Mesenchymal stem cell (in vitro differentiated cells and primary cell): ENCODE measurements around the gene CLASRP.
A peak's percentile ranks its signal among the peaks of the same experiment; 100 is the strongest.

Experiments used
- DNase-seq: peaks from one replicate; pipeline ENCODE4 v3.0.0-alpha.2; 2013
- H2AFZ ChIP-seq: one replicate; pipeline ENCODE4 v1.6.1; 2013; ENCODE audit warnings: low read depth, mild to moderate bottlenecking, control low read depth, inconsistent platforms, low read length, moderate library complexity
- H2AK5ac ChIP-seq: 2 replicates; pipeline ENCODE4 v1.6.1; 2013; ENCODE audit warnings: low read length, moderate library complexity, mild to moderate bottlenecking, inconsistent platforms; ENCODE audit not compliant: severe bottlenecking
- H2BK120ac ChIP-seq: one replicate; pipeline ENCODE4 v1.6.1; 2013; ENCODE audit warnings: low read depth, mild to moderate bottlenecking, inconsistent platforms, low read length, moderate library complexity
- H2BK12ac ChIP-seq, 2 experiments: one replicate each; pipeline ENCODE4 v1.6.1; 2013; ENCODE audit warnings: inconsistent platforms in 2 of 2, low read length in 2 of 2, mild to moderate bottlenecking in 2 of 2, moderate library complexity in 2 of 2, control low read depth in 1 of 2
- H2BK15ac ChIP-seq: one replicate; pipeline ENCODE4 v1.6.1; 2013; ENCODE audit warnings: mild to moderate bottlenecking, low read depth, inconsistent platforms; ENCODE audit not compliant: poor library complexity, severe bottlenecking
- H2BK5ac ChIP-seq: 2 replicates; pipeline ENCODE4 v1.6.1; 2013; ENCODE audit warnings: low read depth, mild to moderate bottlenecking, low read length, control low read depth, inconsistent platforms; ENCODE audit not compliant: poor library complexity, severe bottlenecking
- H3K14ac ChIP-seq, 2 experiments: one replicate each; pipeline ENCODE4 v1.6.1; 2013; ENCODE audit warnings: inconsistent platforms in 2 of 2, low read length in 2 of 2, control low read depth in 1 of 2, mild to moderate bottlenecking in 1 of 2, moderate library complexity in 1 of 2
- H3K18ac ChIP-seq, 2 experiments: one replicate each; pipeline ENCODE4 v1.6.1; 2013; ENCODE audit warnings: inconsistent platforms in 2 of 2, low read length in 2 of 2, control low read depth in 1 of 2, low read depth in 1 of 2, mild to moderate bottlenecking in 1 of 2
- H3K23ac ChIP-seq, 2 experiments: one replicate each; pipeline ENCODE4 v1.6.1; 2013; ENCODE audit warnings: inconsistent platforms in 2 of 2, low read length in 2 of 2, mild to moderate bottlenecking in 2 of 2, moderate library complexity in 2 of 2, control low read depth in 1 of 2
- H3K27ac ChIP-seq: 2 replicates; pipeline ENCODE4 v1.5.1; 2013; ENCODE audit warnings: mild to moderate bottlenecking, moderate library complexity, low read length, control low read depth, inconsistent platforms; ENCODE audit not compliant: poor library complexity, severe bottlenecking
- H3K27me3 ChIP-seq, 2 experiments: 2 replicates each; pipeline versions ENCODE4 v1.6.1 to v1.7.0; 2013; ENCODE audit warnings: low read length in 2 of 2, mild to moderate bottlenecking in 2 of 2, moderate library complexity in 2 of 2, control low read depth in 1 of 2, inconsistent platforms in 1 of 2; ENCODE audit not compliant: control insufficient read depth in 1 of 2, insufficient read depth in 1 of 2
- H3K36me3 ChIP-seq, 2 experiments: 2 replicates each; pipeline versions ENCODE4 v1.6.1 to v1.7.0; 2013; ENCODE audit warnings: low read length in 2 of 2, control low read depth in 1 of 2, inconsistent platforms in 1 of 2, low read depth in 1 of 2, mild to moderate bottlenecking in 1 of 2; ENCODE audit not compliant: insufficient read depth in 2 of 2, control insufficient read depth in 1 of 2
- H3K4ac ChIP-seq, 2 experiments: one replicate each; pipeline ENCODE4 v1.6.1; 2013; ENCODE audit warnings: inconsistent platforms in 2 of 2, low read length in 2 of 2, mild to moderate bottlenecking in 2 of 2, moderate library complexity in 2 of 2, control low read depth in 1 of 2, low read depth in 1 of 2
- H3K4me1 ChIP-seq: 2 replicates; pipeline ENCODE4 v1.6.1; 2013; ENCODE audit warnings: low read depth, low read length, control low read depth; ENCODE audit not compliant: control insufficient read depth, insufficient read depth
- H3K4me2 ChIP-seq: 2 replicates; pipeline ENCODE4 v1.6.1; 2013; ENCODE audit warnings: low read length, mild to moderate bottlenecking, inconsistent platforms; ENCODE audit not compliant: poor library complexity, severe bottlenecking
- H3K4me3 ChIP-seq, 2 experiments: 2 replicates each; pipeline versions ENCODE4 v1.5.1 to v1.7.0; 2013; ENCODE audit warnings: low read length in 2 of 2, mild to moderate bottlenecking in 2 of 2, control low read depth in 1 of 2, low read depth in 1 of 2; ENCODE audit not compliant: insufficient read depth in 1 of 2
- H3K79me1 ChIP-seq: replicated peaks from 2 replicates; pipeline ENCODE4 v1.6.1; 2013; ENCODE audit warnings: mild to moderate bottlenecking, control low read depth, low read length, inconsistent platforms; ENCODE audit not compliant: poor library complexity, severe bottlenecking
- H3K9ac ChIP-seq: 2 replicates; pipeline ENCODE4 v1.7.0; 2013; ENCODE audit warnings: mild to moderate bottlenecking, low read length, moderate library complexity
- H3K9me3 ChIP-seq: 2 replicates; pipeline ENCODE4 v1.7.0; 2013; ENCODE audit warnings: mild to moderate bottlenecking, low read length; ENCODE audit not compliant: control insufficient read depth
- H4K8ac ChIP-seq: one replicate; pipeline ENCODE4 v1.6.1; 2013; ENCODE audit warnings: inconsistent platforms, mild to moderate bottlenecking, low read length, moderate library complexity
- H4K91ac ChIP-seq: one replicate; pipeline ENCODE4 v1.6.1; 2013; ENCODE audit warnings: mild to moderate bottlenecking, low read length, inconsistent platforms
- WGBS: methylation state at CpG from one replicate; pipeline ENCODE4 v1.1.7; 2013; ENCODE audit warnings: mixed read lengths; 5-methylcytosine and 5-hydroxymethylcytosine counted together

The CLASRP gene

DNA sequence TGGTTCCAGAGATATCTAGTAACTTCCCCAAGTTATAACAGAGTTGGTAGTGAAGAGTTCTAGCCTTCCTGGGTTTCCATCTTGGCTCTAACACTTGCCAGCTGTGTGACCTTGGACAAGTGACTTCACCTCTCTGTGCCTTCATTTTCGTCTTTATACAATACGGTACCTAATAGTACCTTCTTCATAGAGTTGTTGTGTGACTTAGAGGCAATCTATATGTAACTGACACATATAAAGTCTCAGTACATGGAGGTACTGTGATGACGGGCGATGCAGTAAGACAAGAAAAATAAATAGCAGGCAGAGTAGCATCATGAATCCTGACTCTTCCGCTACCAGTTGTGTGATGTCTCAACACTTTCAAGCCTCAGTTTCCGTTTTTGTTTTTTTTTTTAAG is 8.0 kb upstream of the CLASRP start:
- Histone ChIP-seq H2BK15ac (no peak overlapping the region), H2AFZ (no peak overlapping the region), H3K36me3 (peaks cover 45 to 55% of the 10 kb centered on the region in 2 experiments), H3K4me2 (no peak overlapping the region), H3K4ac (no peak overlapping the region), H2BK12ac (no peak overlapping the region), H3K9ac (no peak overlapping the region), H3K27me3 (no peaks in the 10 kb centered on the region), H2BK120ac (no peak overlapping the region), H2BK5ac (no peak overlapping the region), H4K91ac (no peak overlapping the region), H2AK5ac (no peak overlapping the region), H4K8ac (no peak overlapping the region), H3K18ac (no peak overlapping the region), H3K23ac (no peak overlapping the region), H3K14ac (no peak overlapping the region), H3K9me3 (no peaks in the 10 kb centered on the region), H3K79me1 (no peaks in the 10 kb centered on the region), H3K4me1 (peaks cover 2% of the 10 kb centered on the region), H3K27ac (no peak overlapping the region), H3K4me3 (no peak overlapping the region)
- no peak for DNase-seq
- 96% methylated on average over 4 of the region's 6 CpGs for WGBS

DNA sequence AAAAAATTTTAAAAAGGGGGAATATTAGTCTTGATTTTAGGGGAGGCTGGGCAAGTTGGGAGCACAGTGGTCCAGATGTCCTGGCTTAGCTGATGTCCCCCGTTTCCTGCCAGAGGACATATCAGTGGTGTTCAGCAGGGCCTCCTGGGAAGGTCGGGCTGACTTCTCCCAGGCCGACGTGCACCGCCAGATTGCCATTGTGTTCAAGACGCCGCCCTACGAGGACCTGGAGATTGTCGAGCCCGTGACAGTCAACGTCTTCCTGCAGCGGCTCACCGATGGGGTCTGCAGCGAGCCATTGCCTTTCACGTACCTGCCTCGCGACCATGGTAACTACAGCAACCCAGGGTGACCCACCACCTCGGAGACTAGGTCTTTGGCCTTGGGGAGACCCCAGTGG is 6.4 kb upstream of the CLASRP start:
- H3K4me1 ChIP-seq, result peaks cover 2% of the 10 kb centered on the region
- H3K23ac ChIP-seq, result no peak overlapping the region
- H3K27me3 ChIP-seq, result no peaks in the 10 kb centered on the region
- H3K4ac ChIP-seq, result no peak overlapping the region
- no peak overlapping the region for H3K4me2 ChIP-seq
- no peak overlapping the region for H2BK5ac ChIP-seq
- no peak overlapping the region for H2AFZ ChIP-seq
- H2AK5ac ChIP-seq, result no peak overlapping the region
- H3K27ac ChIP-seq, result no peak overlapping the region
- H3K4me3 ChIP-seq, result no peak overlapping the region
- no peak overlapping the region for H3K14ac ChIP-seq
- 91% methylated on average over 18 of the region's 18 CpGs for WGBS
- no peak overlapping the region for H3K18ac ChIP-seq
- H4K91ac ChIP-seq, result no peak overlapping the region
- no peak overlapping the region for H2BK120ac ChIP-seq
- H2BK15ac ChIP-seq, result no peak overlapping the region
- no peaks in the 10 kb centered on the region for H3K9me3 ChIP-seq
- no peaks in the 10 kb centered on the region for H3K79me1 ChIP-seq
- no peak overlapping the region for H2BK12ac ChIP-seq
- H3K36me3 ChIP-seq, result peaks cover 52 to 55% of the 10 kb centered on the region in 2 experiments
- H4K8ac ChIP-seq, result no peak overlapping the region
- no peak overlapping the region for H3K9ac ChIP-seq
- no peak for DNase-seq

DNA sequence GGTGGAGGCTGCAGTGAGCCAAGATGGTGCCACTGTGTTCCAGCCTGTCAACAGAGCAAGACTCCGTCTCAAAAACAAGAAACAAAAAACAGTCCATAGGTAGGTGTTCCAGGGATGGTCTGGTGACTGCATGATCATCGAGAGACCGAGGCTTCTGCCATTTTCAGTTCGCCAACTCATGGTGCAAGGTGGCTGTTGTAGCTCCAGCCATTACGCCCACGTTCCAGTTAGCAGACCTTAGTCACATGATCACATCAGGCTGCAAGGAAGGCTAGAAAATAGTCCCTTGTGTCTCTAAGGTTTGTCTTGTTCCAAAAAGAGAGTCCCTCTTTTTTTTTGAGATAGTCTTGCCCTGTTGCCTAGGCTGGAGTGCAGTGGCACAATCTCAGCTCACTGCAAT is 3.1 kb upstream of the CLASRP start:
- Histone ChIP-seq H3K14ac (no peak overlapping the region), H3K9me3 (no peaks in the 10 kb centered on the region), H2AFZ (no peak overlapping the region), H2BK12ac (no peak overlapping the region), H3K27me3 (no peaks in the 10 kb centered on the region), H4K8ac (no peak overlapping the region), H2BK15ac (no peak overlapping the region), H4K91ac (no peak overlapping the region), H3K9ac (no peak overlapping the region), H3K36me3 (peaks cover 45 to 51% of the 10 kb centered on the region in 2 experiments), H3K27ac (no peak overlapping the region), H3K4me2 (no peak overlapping the region), H3K4ac (no peak overlapping the region), H3K18ac (no peak overlapping the region), H3K4me1 (peaks cover 16% of the 10 kb centered on the region), H3K79me1 (no peaks in the 10 kb centered on the region), H2BK5ac (no peak overlapping the region), H2BK120ac (no peak overlapping the region), H2AK5ac (no peak overlapping the region), H3K4me3 (no peak overlapping the region), H3K23ac (no peak overlapping the region)
- WGBS, result 94% methylated on average over 6 of the region's 6 CpGs
- DNase-seq, result no peak

DNA sequence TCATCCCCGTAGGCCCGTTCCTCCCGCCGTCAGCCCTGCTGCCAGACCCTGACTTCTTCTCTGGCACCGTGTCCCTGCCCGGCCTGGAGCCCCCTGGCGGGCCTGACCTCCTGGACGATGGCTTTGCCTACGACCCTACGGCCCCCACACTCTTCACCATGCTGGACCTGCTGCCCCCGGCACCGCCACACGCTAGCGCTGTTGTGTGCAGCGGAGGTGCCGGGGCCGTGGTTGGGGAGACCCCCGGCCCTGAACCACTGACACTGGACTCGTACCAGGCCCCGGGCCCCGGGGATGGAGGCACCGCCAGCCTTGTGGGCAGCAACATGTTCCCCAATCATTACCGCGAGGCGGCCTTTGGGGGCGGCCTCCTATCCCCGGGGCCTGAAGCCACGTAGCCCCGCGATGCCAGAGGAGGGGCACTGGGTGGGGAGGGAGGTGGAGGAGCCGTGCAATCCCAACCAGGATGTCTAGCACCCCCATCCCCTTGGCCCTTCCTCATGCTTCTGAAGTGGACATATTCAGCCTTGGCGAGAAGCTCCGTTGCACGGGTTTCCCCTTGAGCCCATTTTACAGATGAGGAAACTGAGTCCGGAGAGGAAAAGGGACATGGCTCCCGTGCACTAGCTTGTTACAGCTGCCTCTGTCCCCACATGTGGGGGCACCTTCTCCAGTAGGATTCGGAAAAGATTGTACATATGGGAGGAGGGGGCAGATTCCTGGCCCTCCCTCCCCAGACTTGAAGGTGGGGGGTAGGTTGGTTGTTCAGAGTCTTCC is 1.3 kb upstream of the CLASRP start:
- H3K4me1 ChIP-seq, result peaks cover 23% of the 10 kb centered on the region
- no peak overlapping the region for H3K14ac ChIP-seq
- H2BK120ac ChIP-seq, result no peak overlapping the region
- no peak overlapping the region for H3K4me2 ChIP-seq
- no peak overlapping the region for H3K18ac ChIP-seq
- no peak overlapping the region for H4K91ac ChIP-seq
- no peak overlapping the region for H3K27ac ChIP-seq
- WGBS, result 97% methylated on average over 37 of the region's 37 CpGs
- no peak overlapping the region for H3K4me3 ChIP-seq
- H2BK15ac ChIP-seq, result peak overlapping the region; percentile 70
- H3K9me3 ChIP-seq, result no peaks in the 10 kb centered on the region
- H2BK5ac ChIP-seq, result no peak overlapping the region
- H2AFZ ChIP-seq, result no peak overlapping the region
- peaks cover 2% of the 10 kb centered on the region for H3K79me1 ChIP-seq
- no peak overlapping the region for H3K9ac ChIP-seq
- no peak overlapping the region for H2BK12ac ChIP-seq
- DNase-seq, result no peak
- H2AK5ac ChIP-seq, result no peak overlapping the region
- peak overlapping the region; percentile 28 for H4K8ac ChIP-seq
- no peak overlapping the region for H3K4ac ChIP-seq
- no peaks in the 10 kb centered on the region for H3K27me3 ChIP-seq
- peaks cover 49 to 58% of the 10 kb centered on the region in 2 experiments for H3K36me3 ChIP-seq
- H3K23ac ChIP-seq, result no peak overlapping the region
